Parathyroid adenoma (tissue), 2 donors: ENCODE data around the gene EEFSEC.

Experiments
- H2AFZ ChIP-seq: fragments of 300-600 bp; sonication (generic); one replicate; pipeline ENCODE4 v1.7.0; 2017; ENCODE audit warnings: antibody characterized with exemption, mild to moderate bottlenecking
- H3K27ac ChIP-seq: fragments of 300-600 bp; sonication (generic); one replicate; pipeline ENCODE4 v1.7.0; 2017
- H3K27me3 ChIP-seq: fragments of 300-600 bp; sonication (generic); one replicate; pipeline ENCODE4 v1.7.0; 2017; ENCODE audit warnings: low read length; ENCODE audit not compliant: control insufficient read depth, insufficient read depth
- H3K36me3 ChIP-seq: fragments of 300-600 bp; sonication (generic); one replicate; pipeline ENCODE4 v1.7.0; 2017; ENCODE audit warnings: low read length; ENCODE audit not compliant: control insufficient read depth, insufficient read depth
- H3K4me1 ChIP-seq: fragments of 300-600 bp; sonication (generic); one replicate; pipeline ENCODE4 v1.7.0; 2017; ENCODE audit warnings: control low read depth
- H3K4me2 ChIP-seq: fragments of 300-600 bp; sonication (generic); one replicate; pipeline ENCODE4 v1.7.0; 2017; ENCODE audit warnings: low read length
- H3K4me3 ChIP-seq: fragments of 300-600 bp; sonication (generic); one replicate; pipeline ENCODE4 v1.7.0; 2017; ENCODE audit warnings: low read depth, low read length
- H3K79me2 ChIP-seq: fragments of 300-600 bp; sonication (generic); one replicate; pipeline ENCODE4 v1.7.0; 2017; ENCODE audit warnings: control low read depth
- H3K9ac ChIP-seq: fragments of 300-600 bp; sonication (generic); one replicate; pipeline ENCODE4 v1.7.0; 2017; ENCODE audit warnings: mild to moderate bottlenecking
- H3K9me3 ChIP-seq: fragments of 300-600 bp; sonication (generic); one replicate; pipeline ENCODE4 v1.7.0; 2017; ENCODE audit warnings: low read length; ENCODE audit not compliant: control insufficient read depth
- TF ChIP-seq, protein P1 (sequence below): fragments of 300-600 bp; sonication (generic); IDR thresholded peaks from one replicate; pipeline ENCODE4 v1.7.0; 2017; ENCODE audit warnings: antibody characterized with exemption, mild to moderate bottlenecking
- donor health status: primary hyperparathyroidism.

Gene EEFSEC

DNA sequence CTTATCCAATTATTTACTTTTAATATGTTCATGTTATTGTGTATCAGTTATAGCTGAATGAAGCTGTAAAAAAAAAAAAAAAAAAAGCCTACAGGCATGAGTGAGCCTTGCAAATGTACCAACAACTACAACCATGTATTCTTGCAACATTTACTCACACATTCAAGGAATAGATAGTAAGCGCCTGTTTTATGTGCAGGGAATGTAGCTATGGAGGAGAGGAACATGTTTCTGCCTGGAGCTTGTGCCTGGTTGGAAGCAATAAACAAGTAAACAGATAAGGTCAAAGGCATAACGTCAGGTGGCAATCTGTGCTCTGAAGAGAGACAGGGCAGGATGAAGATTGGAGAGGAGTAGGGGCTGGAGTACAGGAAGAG is 202.2 kb downstream of the EEFSEC start:
- no peaks in the 10 kb centered on the region for H3K4me1 ChIP-seq
- no peaks in the 10 kb centered on the region for H3K9me3 ChIP-seq
- no peak overlapping the region for H3K4me3 ChIP-seq
- no peak overlapping the region for H3K9ac ChIP-seq
- no peak overlapping the region for H3K4me2 ChIP-seq
- TF ChIP-seq, protein P1, sequence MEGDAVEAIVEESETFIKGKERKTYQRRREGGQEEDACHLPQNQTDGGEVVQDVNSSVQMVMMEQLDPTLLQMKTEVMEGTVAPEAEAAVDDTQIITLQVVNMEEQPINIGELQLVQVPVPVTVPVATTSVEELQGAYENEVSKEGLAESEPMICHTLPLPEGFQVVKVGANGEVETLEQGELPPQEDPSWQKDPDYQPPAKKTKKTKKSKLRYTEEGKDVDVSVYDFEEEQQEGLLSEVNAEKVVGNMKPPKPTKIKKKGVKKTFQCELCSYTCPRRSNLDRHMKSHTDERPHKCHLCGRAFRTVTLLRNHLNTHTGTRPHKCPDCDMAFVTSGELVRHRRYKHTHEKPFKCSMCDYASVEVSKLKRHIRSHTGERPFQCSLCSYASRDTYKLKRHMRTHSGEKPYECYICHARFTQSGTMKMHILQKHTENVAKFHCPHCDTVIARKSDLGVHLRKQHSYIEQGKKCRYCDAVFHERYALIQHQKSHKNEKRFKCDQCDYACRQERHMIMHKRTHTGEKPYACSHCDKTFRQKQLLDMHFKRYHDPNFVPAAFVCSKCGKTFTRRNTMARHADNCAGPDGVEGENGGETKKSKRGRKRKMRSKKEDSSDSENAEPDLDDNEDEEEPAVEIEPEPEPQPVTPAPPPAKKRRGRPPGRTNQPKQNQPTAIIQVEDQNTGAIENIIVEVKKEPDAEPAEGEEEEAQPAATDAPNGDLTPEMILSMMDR, result no peak
- no peak overlapping the region for H3K27ac ChIP-seq
- H2AFZ ChIP-seq, result no peak overlapping the region
- no peaks in the 10 kb centered on the region for H3K36me3 ChIP-seq
- H3K27me3 ChIP-seq, result no peaks in the 10 kb centered on the region
- H3K79me2 ChIP-seq, result no peaks in the 10 kb centered on the region

GRCh38 chr3:128356822-128357221 is 203.5 kb downstream of the EEFSEC start:
- no peak overlapping the region for H2AFZ ChIP-seq
- no peaks in the 10 kb centered on the region for H3K4me1 ChIP-seq
- H3K4me3 ChIP-seq, result no peak overlapping the region
- no peak overlapping the region for H3K9ac ChIP-seq
- no peak overlapping the region for H3K27ac ChIP-seq
- H3K79me2 ChIP-seq, result no peaks in the 10 kb centered on the region
- no peaks in the 10 kb centered on the region for H3K27me3 ChIP-seq
- TF ChIP-seq, protein P1, result no peak
- no peak overlapping the region for H3K4me2 ChIP-seq
- H3K36me3 ChIP-seq, result no peaks in the 10 kb centered on the region
- no peaks in the 10 kb centered on the region for H3K9me3 ChIP-seq

- no peak overlapping the region for H3K4me2 ChIP-seq
- no peaks in the 10 kb centered on the region for H3K36me3 ChIP-seq
- no peak overlapping the region for H3K4me3 ChIP-seq
- no peak overlapping the region for H3K27ac ChIP-seq
- no peaks in the 10 kb centered on the region for H3K79me2 ChIP-seq
- H3K27me3 ChIP-seq, result no peaks in the 10 kb centered on the region
- TF ChIP-seq, protein P1, result no peak
- no peaks in the 10 kb centered on the region for H3K9me3 ChIP-seq
- no peaks in the 10 kb centered on the region for H3K4me1 ChIP-seq
- no peak overlapping the region for H2AFZ ChIP-seq
- no peak overlapping the region for H3K9ac ChIP-seq
Measured at GRCh38 chr3:128357538-128357937, 204.3 kb downstream of the EEFSEC start.

GRCh38 chr3:128358156-128358895 is 205.0 kb downstream of the EEFSEC start:
- Histone ChIP-seq H3K4me2 (no peak overlapping the region), H2AFZ (no peak overlapping the region), H3K9me3 (no peaks in the 10 kb centered on the region), H3K9ac (no peak overlapping the region), H3K4me3 (no peak overlapping the region), H3K27ac (no peak overlapping the region), H3K27me3 (no peaks in the 10 kb centered on the region), H3K79me2 (no peaks in the 10 kb centered on the region), H3K4me1 (no peaks in the 10 kb centered on the region), H3K36me3 (no peaks in the 10 kb centered on the region)
- TF ChIP-seq, protein P1, result no peak

DNA sequence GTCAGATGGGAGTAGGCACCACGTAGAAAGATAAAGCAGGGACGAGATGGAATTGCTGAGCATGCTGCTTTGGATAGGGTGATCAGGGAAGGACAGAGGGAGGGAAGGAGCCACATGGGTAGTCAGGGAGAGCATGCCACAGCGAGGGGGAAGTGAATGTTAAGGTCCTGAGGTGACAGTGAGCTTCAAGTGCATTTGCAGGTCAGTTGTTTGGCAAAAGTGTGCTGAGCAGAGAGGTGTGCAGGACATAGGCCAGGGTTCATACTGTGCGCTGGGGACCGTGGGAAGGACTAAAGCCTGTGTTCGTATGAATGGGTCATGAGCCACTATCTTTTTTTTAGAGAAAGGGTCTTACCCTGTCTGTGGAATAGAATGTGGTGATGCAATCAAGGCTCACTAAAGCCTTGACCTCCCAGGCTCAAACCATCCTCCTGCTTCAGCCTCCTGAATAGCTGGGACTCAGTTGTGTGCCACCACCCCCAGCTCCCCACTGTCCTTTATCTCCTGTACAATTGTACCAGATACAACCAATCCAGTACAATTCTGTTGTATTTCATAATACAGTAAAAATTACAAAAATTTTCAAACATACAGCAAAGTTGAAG is 205.9 kb downstream of the EEFSEC start:
- Histone ChIP-seq H3K79me2 (no peaks in the 10 kb centered on the region), H3K9me3 (no peaks in the 10 kb centered on the region), H2AFZ (no peak overlapping the region), H3K36me3 (no peaks in the 10 kb centered on the region), H3K27ac (no peak overlapping the region), H3K4me1 (no peaks in the 10 kb centered on the region), H3K4me2 (no peak overlapping the region), H3K9ac (no peak overlapping the region), H3K27me3 (no peaks in the 10 kb centered on the region), H3K4me3 (no peak overlapping the region)
- TF ChIP-seq, protein P1, result no peak
